Activated CD4-positive, alpha-beta T cell treated with anti-CD3 and anti-CD28 coated beads, Interleukin-2, amount 10 ng/mL, durations not matched to agents 7 days and 5 days (primary cell): ENCODE data around the gene ANAPC13. TPM values are rescaled to one million over a fixed set of nuclear protein-coding genes. Genes with fewer than 3 reads are reported as not detected.

Source experiments
- CTCF ChIA-PET: fragments of 350-600 bp; sonication (Branson Sonifier 250); formaldehyde crosslinking; loops from one replicate; lab custom pipeline; 2021; ENCODE audit warnings: antibody characterized with exemption; lab: Charles Lee
- POLR2A ChIA-PET: fragments of 350-600 bp; sonication (Branson Sonifier 250); formaldehyde crosslinking; loops from one replicate; lab custom pipeline; 2021; ENCODE audit warnings: antibody characterized with exemption; lab: Charles Lee
- DNase-seq: peaks from one replicate; pipeline ENCODE4 v3.0.0-alpha.2; 2020
- H3K27ac Mint-ChIP-seq: one replicate; pipeline ENCODE4 v1.8.0; 2021; ENCODE audit warnings: mild to moderate bottlenecking, moderate library complexity, mixed read lengths
- H3K27me3 Mint-ChIP-seq: one replicate; pipeline ENCODE4 v1.8.0; 2021; ENCODE audit warnings: mixed read lengths
- H3K36me3 Mint-ChIP-seq: one replicate; pipeline ENCODE4 v1.8.0; 2021; ENCODE audit warnings: low read depth, mixed read lengths
- H3K4me1 Mint-ChIP-seq: one replicate; pipeline ENCODE4 v1.8.0; 2021; ENCODE audit warnings: mixed read lengths
- H3K4me3 Mint-ChIP-seq: one replicate; pipeline ENCODE4 v1.8.0; 2021; ENCODE audit warnings: mild to moderate bottlenecking, moderate library complexity, mixed read lengths
- H3K9me3 Mint-ChIP-seq: one replicate; pipeline ENCODE4 v1.8.0; 2021; ENCODE audit warnings: mixed read lengths
- total RNA-seq, 2 experiments: library from RNA; stranded (reverse); gene quantifications; one replicate each; pipeline ENCODE4 v1.2.3, GENCODE V29; 2021

Gene ANAPC13
- total RNA-seq, 2 experiments from 2014 or later: 33.5 to 36.5 TPM

DNA sequence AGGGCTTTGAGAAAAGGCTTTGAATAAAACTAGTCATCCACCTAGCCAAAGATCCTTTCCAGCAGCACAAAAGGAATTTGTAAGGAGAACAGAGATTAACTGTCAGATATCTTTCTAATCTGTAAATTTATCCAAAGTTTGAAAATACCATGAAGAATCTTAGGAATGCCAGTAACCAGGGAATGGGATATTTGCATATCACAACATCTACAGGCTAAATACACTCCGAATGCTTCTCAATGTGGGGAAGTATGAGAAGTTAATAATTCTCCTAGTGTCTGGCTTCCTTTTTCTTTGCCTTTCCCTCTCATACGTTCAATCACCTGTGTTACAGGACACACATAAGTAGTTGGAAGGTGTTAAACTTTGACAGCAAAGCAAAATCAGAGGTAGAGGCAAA lies 7.8 kb downstream of the ANAPC13 start:
- ChIA-PET POLR2A (no interaction called here), CTCF (interaction anchor here (1.3 to 1.7 kb wide), 2 partner anchors 8 to 178 kb away, joined by 3 to 4 read pairs; no protein-coding TSS in a partner anchor)
- peaks cover 6% of the 10 kb centered on the region for H3K4me1 Mint-ChIP-seq
- no peaks in the 10 kb centered on the region for H3K9me3 Mint-ChIP-seq
- H3K36me3 Mint-ChIP-seq: peaks cover 38% of the 10 kb centered on the region
- DNase-seq: no peak
- no peak overlapping the region for H3K4me3 Mint-ChIP-seq
- H3K27me3 Mint-ChIP-seq: no peaks in the 10 kb centered on the region
- H3K27ac Mint-ChIP-seq: no peak overlapping the region

DNA sequence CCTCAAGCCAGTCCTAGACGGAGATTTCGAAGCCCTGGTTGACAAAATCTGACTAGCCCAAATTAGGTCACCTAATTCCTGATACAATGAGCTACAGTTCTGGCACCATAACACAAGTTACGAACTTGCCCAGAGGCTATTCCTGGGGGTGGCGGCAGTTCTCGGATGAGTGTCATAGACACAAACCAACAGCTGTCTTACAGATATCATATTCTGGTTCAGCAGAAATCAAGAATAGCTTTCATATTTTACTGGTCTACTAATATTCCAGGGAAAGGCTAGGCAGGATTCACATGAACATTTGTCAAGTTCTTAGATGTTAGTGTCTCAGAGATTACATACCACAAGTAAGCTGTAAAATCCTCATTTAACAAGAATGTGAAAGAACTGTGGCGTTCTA lies 8.8 kb downstream of the ANAPC13 start:
- peaks cover 32% of the 10 kb centered on the region for H3K36me3 Mint-ChIP-seq
- H3K4me3 Mint-ChIP-seq: no peak overlapping the region
- H3K27ac Mint-ChIP-seq: no peak overlapping the region
- no peak for DNase-seq
- H3K9me3 Mint-ChIP-seq: no peaks in the 10 kb centered on the region
- H3K27me3 Mint-ChIP-seq: no peaks in the 10 kb centered on the region
- no peaks in the 10 kb centered on the region for H3K4me1 Mint-ChIP-seq
- ChIA-PET CTCF (interaction anchor here (1.0 to 1.3 kb wide), 3 partner anchors 8 to 170 kb away, joined by 3 read pairs; no protein-coding TSS in a partner anchor), POLR2A (no interaction called here)

DNA sequence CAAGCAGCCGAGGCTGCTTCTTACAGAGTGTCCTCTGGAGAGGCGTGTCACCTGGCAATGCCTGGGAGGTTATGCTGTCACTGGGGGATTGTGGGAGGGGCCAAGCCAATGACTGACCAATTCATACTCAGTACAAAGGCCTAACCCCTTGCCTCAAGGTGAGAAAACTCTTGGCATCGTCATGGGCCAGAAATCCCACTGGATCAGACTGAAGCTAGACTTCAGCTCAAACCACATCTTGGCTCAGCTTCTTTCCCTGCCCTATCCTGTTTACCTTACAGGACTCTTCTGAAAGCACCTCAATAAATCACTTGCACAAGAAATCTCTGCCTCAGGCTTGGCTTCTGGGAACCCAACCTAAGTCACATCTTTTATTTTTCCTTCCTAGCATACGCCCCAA lies 9.5 kb downstream of the ANAPC13 start:
- DNase-seq: no peak
- CTCF ChIA-PET: interaction anchor here (1.0 kb wide), 1 partner anchor 9 kb away, joined by 3 read pairs; no protein-coding TSS in a partner anchor
- POLR2A ChIA-PET: no interaction called here
- H3K9me3 Mint-ChIP-seq: no peaks in the 10 kb centered on the region
- no peaks in the 10 kb centered on the region for H3K27me3 Mint-ChIP-seq
- H3K4me3 Mint-ChIP-seq: no peak overlapping the region
- peaks cover 28% of the 10 kb centered on the region for H3K36me3 Mint-ChIP-seq
- H3K4me1 Mint-ChIP-seq: no peaks in the 10 kb centered on the region
- no peak overlapping the region for H3K27ac Mint-ChIP-seq

DNA sequence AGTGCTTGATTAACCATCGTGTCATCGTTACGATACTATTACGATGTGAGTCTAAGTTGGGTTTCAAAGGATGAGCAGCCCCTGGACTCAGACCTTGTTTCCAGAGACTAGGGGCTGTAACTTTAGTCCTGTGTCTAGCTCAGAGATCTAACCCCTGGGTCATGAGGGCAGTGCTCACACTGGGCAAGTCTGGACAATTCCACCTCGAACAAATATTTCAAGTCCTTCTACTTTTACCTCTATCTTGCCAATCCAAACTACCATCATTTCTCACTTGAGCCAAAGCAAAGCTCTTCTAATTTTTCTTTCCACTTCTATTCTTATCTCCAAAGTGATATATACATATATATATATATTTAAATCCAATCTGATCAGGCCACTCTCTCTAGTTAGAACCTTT lies 10.8 kb downstream of the ANAPC13 start:
- no peak for DNase-seq
- POLR2A ChIA-PET: no interaction called here

DNA sequence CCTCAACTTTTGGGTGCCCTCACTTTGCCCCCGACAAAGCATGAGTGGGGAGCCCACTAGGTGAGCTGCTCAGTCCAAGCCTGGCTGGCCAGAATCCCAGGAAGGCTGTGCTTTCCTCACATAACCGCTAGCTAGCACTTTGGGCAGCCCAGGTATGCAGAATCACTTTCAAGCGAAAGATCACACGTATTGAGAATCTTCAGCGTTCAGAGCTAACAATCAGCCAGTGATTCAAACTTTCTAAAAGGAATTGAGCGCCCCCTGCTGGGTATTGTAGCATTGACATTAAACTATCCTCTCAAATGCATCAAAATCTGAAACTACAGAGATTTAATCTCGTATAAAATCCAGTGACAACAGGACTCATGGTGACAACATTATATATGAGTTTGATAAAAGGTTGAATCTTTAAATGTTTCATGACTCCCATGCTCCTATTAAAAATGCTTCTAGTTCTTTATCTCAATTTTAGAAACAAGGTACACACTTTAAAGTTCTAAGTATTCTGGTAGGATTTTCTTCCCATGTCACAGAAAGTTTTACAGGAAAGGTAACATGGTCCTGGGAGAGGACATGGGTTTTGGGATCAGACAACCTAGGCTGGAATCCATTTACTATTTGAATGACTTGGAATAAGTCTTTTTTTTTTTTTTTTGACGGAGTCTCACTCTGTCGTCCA lies 11.8 kb downstream of the ANAPC13 start:
- H3K27ac Mint-ChIP-seq: no peak overlapping the region
- H3K4me3 Mint-ChIP-seq: no peak overlapping the region
- DNase-seq: peak; percentile 86
- H3K27me3 Mint-ChIP-seq: no peaks in the 10 kb centered on the region
- no peaks in the 10 kb centered on the region for H3K9me3 Mint-ChIP-seq
- H3K4me1 Mint-ChIP-seq: no peaks in the 10 kb centered on the region
- peaks cover 21% of the 10 kb centered on the region for H3K36me3 Mint-ChIP-seq
- CTCF ChIA-PET: interaction anchor here (0.7 to 1.8 kb wide), 7 partner anchors 9 to 294 kb away, joined by 3 to 10 read pairs (median 5); partner anchors contain the start of genes ANAPC13 and CEP63
- POLR2A ChIA-PET: interaction anchor here (0.7 kb wide), 2 partner anchors 128 to 277 kb away, joined by 3 to 4 read pairs; no protein-coding TSS in a partner anchor

More for the DNA sequence above, 10.8 kb downstream of the ANAPC13 start:
- H3K27me3 Mint-ChIP-seq: no peaks in the 10 kb centered on the region
- peaks cover 23% of the 10 kb centered on the region for H3K36me3 Mint-ChIP-seq
- no peaks in the 10 kb centered on the region for H3K9me3 Mint-ChIP-seq
- no peaks in the 10 kb centered on the region for H3K4me1 Mint-ChIP-seq
- CTCF ChIA-PET: interaction anchor here (1.0 kb wide), 1 partner anchor 9 kb away, joined by 3 read pairs; no protein-coding TSS in a partner anchor
- H3K27ac Mint-ChIP-seq: no peak overlapping the region
- no peak overlapping the region for H3K4me3 Mint-ChIP-seq

DNA sequence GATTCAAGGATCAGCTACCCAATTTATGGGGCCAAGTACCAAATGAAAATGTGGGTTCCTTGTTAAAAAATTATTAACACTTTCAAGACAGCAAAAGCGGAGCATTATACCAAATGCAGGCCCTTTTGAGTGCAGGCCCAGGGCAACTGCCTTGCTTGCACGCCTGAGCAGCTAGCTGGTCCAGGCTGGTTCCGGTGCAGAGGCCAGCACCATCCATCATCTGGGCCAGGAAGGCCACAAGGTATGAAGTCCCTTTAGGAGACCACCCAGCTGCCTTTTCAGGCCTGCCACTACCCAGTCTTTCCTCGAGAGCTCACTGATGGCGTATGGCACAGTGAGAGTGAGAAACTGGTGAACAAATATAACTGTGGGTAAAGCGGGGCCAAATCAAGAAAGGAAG lies 13.0 kb downstream of the ANAPC13 start:
- Mint-ChIP-seq H3K27me3 (no peaks in the 10 kb centered on the region), H3K27ac (no peak overlapping the region)
- POLR2A ChIA-PET: no interaction called here

DNA sequence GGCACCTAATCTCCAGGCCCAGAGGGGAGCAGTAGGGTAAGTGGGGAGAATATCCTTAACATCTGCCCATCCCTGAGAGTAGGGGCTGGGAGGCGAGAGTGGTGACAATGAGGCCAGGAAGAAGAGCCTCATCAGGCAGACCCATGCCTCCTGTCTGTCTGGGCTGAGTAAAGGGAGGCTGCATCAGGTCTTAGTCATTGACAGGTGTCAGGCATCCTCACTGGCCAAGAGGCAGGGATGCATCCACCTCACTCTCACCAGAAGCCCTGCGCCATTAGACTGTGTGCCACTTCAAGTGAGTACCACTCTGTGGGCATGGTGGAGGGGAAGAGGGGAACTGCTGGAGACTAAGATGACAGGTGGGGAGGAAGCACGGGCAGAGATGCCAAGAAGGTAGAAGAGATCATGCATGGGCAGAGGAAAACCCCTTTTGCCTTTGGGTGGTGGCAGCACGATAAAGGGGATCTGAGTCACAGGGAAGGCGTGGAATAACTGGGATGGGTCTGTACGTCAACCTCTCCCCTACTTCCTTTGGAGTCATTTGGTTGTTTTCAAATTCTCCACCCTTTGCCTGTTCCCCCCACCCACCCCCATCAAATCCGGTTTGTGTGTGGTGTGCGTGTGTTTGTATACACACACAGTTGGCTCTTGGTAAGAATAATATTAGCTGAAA lies 14.1 kb downstream of the ANAPC13 start:
- Mint-ChIP-seq H3K27ac (no peak overlapping the region), H3K36me3 (peaks cover 4% of the 10 kb centered on the region), H3K9me3 (no peaks in the 10 kb centered on the region), H3K4me1 (no peaks in the 10 kb centered on the region), H3K4me3 (no peak overlapping the region), H3K27me3 (no peaks in the 10 kb centered on the region)
- CTCF ChIA-PET: interaction anchor here (0.6 to 0.9 kb wide), 4 partner anchors 12 to 285 kb away, joined by 3 to 4 read pairs (median 4); no protein-coding TSS in a partner anchor
- no peak for DNase-seq
- POLR2A ChIA-PET: no interaction called here

More for the DNA sequence above, 13.0 kb downstream of the ANAPC13 start:
- no peaks in the 10 kb centered on the region for H3K4me1 Mint-ChIP-seq
- no peak overlapping the region for H3K4me3 Mint-ChIP-seq
- no peaks in the 10 kb centered on the region for H3K9me3 Mint-ChIP-seq
- H3K36me3 Mint-ChIP-seq: peaks cover 13% of the 10 kb centered on the region
- CTCF ChIA-PET: interaction anchor here (0.9 to 1.8 kb wide), 4 partner anchors 10 to 164 kb away, joined by 3 to 10 read pairs (median 6); partner anchors contain the start of genes ANAPC13 and CEP63
- no peak for DNase-seq

DNA sequence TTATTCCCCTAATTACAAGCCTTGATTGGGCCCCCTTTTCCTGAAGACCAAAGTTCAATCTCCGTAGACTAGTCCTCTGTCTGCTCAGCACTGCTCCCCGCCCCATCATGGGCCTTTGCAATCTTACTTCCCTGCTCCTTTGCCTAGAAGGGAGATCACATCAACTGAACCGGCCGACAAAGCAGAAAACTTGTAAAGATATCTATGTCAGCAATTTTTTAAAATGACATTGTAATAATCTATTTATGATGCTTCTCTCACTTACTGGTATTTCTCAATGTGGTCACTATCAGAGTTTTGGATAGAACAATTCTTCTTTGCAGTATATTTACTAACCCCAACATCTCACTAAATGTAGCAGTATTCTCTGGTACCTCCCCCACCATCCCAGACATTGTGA lies 17.3 kb downstream of the ANAPC13 start:
- H3K4me3 Mint-ChIP-seq: no peak overlapping the region
- POLR2A ChIA-PET: no interaction called here

DNA sequence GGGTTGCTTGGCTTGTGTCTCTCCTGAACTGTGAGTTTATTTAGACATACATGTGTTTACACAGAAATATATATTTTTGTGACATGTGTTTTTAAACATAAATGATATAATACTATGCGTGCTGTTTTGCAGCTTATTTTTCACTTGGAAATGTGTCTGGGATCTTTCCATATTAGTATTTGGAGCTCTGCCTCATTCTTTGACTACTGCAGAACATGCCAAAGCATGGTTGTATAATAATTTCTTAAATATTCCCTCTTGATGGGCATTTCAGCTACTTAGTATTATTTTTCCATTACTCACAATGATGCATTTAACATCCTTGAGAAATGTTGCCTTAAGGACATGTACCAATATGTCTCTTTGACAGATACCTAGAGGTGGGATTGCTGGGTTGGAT lies 19.5 kb downstream of the ANAPC13 start:
- CTCF ChIA-PET: interaction anchor here (0.6 kb wide), 1 partner anchor 152 kb away, joined by 3 read pairs; no protein-coding TSS in a partner anchor

More for the DNA sequence above, 17.3 kb downstream of the ANAPC13 start:
- CTCF ChIA-PET: no interaction called here
- no peaks in the 10 kb centered on the region for H3K36me3 Mint-ChIP-seq
- H3K4me1 Mint-ChIP-seq: no peaks in the 10 kb centered on the region
- no peaks in the 10 kb centered on the region for H3K9me3 Mint-ChIP-seq
- no peak overlapping the region for H3K27ac Mint-ChIP-seq
- H3K27me3 Mint-ChIP-seq: no peaks in the 10 kb centered on the region
- DNase-seq: no peak

DNA sequence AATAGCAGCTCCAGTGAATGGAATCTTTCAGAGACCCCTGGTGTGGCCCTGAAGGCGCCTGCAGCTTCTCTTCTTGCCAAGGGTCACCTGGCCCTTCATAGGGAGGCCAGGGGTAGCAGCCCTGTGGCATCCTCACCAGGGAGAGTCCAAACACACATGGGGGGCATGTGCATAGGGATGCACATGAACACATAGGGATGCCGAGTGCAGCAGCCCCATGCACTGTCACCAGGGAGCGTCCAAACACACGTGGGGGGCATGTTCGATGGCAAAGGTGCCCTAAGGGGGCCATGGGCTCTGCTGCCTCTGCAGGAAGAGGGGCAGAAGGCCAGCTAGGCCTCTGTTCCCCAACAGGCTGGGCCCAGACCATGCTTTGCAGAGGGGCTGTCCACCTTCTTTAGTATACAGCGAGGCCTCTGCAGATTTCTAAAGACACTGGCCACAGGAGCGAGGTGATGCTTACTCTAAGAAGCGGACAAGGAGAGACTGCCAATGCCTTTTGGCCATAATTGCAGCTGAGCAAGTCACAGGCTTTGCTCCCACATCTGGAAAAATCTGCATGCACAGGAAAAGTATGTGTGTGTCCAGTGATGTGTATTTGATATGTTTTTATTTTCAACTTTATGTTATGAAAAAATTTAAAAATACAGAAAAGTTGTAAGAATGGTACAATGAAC lies 21.0 kb downstream of the ANAPC13 start:
- H3K27me3 Mint-ChIP-seq: peaks cover 4% of the 10 kb centered on the region
- CTCF ChIA-PET: no interaction called here
- no peaks in the 10 kb centered on the region for H3K4me1 Mint-ChIP-seq
- POLR2A ChIA-PET: no interaction called here
- no peaks in the 10 kb centered on the region for H3K9me3 Mint-ChIP-seq
- no peak overlapping the region for H3K4me3 Mint-ChIP-seq
- DNase-seq: no peak
- no peaks in the 10 kb centered on the region for H3K36me3 Mint-ChIP-seq
- no peak overlapping the region for H3K27ac Mint-ChIP-seq

More for the DNA sequence above, 19.5 kb downstream of the ANAPC13 start:
- Mint-ChIP-seq H3K9me3 (no peaks in the 10 kb centered on the region), H3K36me3 (no peaks in the 10 kb centered on the region), H3K27me3 (no peaks in the 10 kb centered on the region), H3K27ac (no peak overlapping the region), H3K4me1 (no peaks in the 10 kb centered on the region), H3K4me3 (no peak overlapping the region)
- POLR2A ChIA-PET: no interaction called here
- no peak for DNase-seq

DNA sequence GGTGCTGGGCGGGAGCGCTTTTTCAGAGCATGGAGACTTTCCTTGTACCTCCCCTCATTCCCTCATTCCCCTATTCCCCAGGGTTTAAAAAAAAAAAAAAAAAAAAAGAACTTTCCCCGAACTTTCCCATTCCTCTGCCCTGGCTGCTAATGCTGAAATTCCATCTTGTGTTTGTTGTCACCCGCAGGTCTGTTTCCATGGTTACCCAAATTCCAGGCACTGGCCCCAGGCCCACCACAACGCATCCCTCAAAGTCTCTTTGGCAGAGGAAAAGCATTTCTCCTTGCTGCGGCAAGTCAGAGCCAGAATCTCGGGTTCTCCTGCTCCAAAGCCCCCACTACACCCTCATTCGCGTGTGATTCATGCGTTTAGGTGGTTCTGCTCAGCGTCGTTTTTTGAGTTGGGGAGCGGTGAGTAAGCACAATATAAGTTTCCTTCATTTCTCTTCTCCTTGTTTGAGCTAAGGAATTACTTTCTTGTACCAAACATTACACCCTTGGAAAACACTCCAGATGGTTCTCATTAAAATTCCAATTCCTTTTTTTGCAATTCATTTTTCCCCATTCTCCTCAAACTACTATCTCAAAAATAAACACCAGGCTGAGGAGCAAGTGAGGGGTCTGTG lies 21.6 kb downstream of the ANAPC13 start:
- DNase-seq: no peak
- H3K4me1 Mint-ChIP-seq: no peaks in the 10 kb centered on the region
- H3K27me3 Mint-ChIP-seq: peaks cover 7% of the 10 kb centered on the region
- no peaks in the 10 kb centered on the region for H3K9me3 Mint-ChIP-seq
- ChIA-PET CTCF (no interaction called here), POLR2A (no interaction called here)
- no peak overlapping the region for H3K27ac Mint-ChIP-seq
- H3K4me3 Mint-ChIP-seq: no peak overlapping the region
- no peaks in the 10 kb centered on the region for H3K36me3 Mint-ChIP-seq

DNA sequence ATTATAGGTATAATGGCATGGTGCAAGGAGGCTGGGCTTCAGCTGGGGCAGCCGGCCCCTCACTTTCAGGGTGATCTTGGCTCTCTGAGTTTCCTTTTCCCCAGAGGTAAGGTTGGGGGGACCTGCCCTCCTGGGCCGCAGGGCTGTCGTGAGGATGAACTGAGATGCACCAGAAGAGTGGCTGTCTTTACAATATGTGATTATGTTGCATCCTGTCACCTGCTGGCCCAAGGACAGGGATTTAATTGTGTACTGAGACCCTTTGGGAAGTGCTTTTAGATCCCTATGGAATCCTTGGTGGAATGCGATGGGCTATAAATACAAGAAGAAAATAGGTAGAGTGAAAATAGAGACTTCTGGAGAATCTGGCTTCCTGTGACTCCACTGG lies 22.1 kb downstream of the ANAPC13 start:
- CTCF ChIA-PET: no interaction called here
- Mint-ChIP-seq H3K9me3 (no peaks in the 10 kb centered on the region), H3K36me3 (no peaks in the 10 kb centered on the region), H3K4me3 (no peak overlapping the region), H3K27me3 (peaks cover 7% of the 10 kb centered on the region), H3K4me1 (no peaks in the 10 kb centered on the region), H3K27ac (no peak overlapping the region)
- POLR2A ChIA-PET: no interaction called here
- no peak for DNase-seq
